Measurements from ENCODE around the gene SLIT1.

SLIT1 gene

DNA sequence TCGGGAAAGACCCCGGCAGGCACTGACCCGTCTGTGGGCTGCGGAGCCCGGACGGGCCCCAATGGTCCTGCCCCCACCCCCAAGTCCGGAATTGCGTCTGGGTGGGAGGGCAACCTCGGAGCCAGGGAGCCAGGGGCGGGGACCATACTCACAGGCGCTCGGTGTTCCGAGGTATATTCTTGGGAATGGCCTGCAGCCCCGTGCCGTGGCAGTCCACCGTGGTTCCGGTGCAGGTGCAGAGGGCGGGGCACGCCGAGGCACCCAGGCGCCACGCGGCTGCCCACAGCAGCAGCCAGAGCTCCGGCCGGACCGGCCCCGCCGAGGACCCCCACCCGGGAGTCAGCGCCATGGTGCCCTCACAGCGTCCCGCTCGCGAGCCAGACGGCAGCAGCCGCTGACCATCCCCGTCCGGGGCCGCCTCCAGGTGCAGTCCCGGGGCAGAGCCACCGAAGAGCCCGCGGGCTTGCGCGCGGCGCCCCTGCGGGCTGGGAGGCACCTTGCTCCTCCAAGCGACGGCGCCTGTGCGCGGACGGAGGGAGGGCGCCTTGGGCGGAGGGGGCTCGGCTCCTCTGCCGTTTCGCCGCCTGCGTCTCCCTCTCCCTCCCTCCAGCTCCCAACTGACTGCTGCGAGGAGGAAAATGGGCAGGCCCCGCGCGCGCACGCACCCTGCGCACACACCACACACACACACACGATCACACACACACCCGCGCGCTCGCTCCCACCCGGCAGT lies at the start of gene SLIT1:
SLIT1 (minus strand) TSS at position 634 of the 733 bp plus-strand sequence; CDS start at position 349, 285 bp downstream.
- no peak for DNase-seq

DNA sequence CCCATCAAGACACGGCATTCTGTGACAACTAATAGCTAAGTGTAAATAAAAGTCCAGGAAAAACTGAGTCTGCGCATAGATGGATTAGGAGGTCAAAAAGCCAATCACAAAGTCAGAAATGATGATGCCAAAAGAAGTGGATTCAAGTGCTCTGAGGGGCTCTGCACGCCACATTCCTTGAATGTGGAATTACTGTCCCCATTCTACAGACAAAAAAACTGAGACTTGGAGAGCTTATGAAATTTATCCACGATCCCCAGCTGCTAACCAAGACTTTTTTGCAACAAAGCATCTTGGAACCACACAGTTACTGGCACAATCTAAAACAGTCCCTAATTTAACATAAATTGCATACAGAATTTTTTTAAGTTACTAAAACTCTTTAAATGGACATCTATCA lies 49.6 kb upstream of the SLIT1 start:
- DNase-seq = no peak

GRCh38 chr10:97234400-97234799 lies 48.6 kb upstream of the SLIT1 start:
- DNase-seq = peak; percentile 10

- no peak for DNase-seq
These were observed 44.4 kb upstream of the SLIT1 start for GRCh38 chr10:97230146-97230545.

- no peak for DNase-seq
These were observed 43.7 kb upstream of the SLIT1 start for GRCh38 chr10:97229322-97230015.

DNA sequence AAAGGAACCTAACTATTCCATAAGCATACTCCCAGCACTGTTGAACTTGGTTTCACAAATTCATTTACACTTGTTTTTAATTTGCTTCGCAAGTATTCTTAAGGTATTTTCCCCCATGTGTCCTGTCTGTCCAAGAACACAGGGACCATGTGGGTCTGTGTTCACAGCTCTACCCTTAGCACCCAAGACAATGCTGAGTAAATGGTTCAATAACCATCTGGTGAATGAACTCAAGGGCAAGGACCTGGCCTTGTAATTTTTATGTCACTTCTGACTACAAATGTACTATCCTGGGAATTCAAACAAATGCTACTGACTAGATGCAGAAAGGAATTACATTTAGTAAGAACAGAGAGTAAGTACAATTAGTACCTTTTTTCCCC lies 43.0 kb upstream of the SLIT1 start:
- no peak for DNase-seq

DNA sequence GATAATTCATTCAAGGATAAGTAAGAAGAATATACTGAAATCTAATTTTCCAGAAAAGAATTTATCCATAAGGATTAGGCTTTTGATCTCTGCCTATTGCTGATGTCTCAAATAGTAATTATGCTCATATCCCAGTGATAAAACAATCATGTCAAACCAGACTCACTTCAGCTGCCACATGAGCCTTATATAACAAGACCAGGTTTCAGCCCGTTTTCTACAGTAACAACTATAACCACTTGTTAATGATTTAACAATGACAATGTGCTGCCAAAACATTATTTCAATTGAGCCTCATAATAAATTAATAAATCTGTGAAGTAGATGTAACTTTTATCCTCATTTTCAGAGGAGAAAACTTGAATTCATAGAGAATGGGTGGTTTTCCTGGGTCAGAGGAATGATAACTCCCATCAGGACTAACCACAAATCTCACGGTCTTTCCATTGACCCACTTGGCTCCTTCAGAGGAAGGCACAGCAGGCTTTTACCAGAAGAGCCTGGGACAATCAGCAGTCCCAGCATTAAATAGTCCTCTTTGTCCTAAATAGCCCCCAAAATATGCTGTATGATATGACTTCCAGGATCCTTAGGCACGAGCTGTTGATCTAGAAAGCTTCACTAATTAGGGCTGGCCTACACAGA lies 42.5 kb upstream of the SLIT1 start:
- no peak for DNase-seq

GRCh38 chr10:97226398-97226797 lies 40.6 kb upstream of the SLIT1 start:
- DNase-seq = no peak

DNA sequence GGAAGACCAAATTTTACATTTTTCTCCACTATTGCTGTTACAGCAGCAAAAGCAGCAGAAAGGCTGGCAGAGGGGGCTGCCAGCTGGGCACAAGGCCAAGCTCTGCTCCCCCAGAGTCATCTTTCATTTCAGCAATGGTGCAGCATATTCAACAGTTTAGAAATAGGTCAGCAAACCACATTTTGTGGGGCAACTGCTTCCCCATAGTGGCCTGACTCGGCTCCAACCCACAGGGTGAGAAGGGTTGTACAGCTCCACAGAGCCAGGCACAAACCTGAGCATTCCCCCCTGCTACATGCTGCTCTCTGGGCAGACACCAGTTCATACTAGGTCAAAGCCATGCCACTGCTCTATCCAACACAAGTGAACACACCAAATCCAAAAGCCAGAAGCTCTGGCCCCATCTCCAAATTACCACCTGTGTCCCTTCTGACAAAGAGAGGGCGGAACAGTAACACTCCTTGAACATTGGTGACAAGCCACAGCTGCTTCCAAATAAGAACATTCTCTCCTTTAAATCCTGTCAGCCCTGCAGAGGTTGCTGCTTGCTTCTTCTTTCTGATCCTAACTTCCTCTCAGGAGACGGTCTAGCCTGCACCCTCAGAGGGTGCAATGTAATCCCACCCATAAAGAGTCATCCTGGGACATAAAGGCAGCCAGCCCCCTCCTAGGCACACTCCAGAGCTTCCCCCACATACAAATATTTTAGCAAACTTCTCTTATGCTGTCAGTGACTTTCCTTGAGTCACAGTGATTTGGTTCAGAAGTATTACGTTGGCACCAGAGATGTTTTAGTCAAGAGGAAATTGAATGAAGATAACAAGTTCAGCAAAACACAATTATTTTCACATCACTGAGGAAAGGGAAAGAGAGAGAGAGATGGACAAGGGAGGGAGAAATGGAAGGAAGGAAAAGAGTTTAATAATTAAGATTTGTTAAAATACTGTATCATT lies 39.0 kb upstream of the SLIT1 start:
- DNase-seq = no peak

GRCh38 chr10:97222326-97222961 lies 36.7 kb upstream of the SLIT1 start:
- DNase-seq = no peak

- DNase-seq = no peak
These were observed 34.6 kb upstream of the SLIT1 start for GRCh38 chr10:97220355-97220754.

DNA sequence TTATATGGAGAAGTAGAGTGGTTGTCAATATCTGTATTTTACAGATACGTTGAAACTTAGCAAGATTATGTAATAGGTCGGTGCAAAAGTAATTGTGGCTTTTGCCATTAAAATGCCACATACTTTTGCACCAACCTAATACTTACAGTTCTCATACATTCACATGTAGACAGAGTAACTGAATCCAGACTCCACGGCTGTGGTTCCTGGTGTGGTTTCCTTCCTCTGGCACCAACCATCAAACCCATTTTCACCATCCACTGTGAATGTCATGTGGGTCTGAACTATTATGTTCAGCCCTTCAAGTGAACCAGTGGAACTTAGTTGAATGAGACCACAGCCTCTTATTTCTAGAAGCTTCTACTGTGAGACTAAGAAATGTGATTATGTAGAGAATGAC lies 31.5 kb upstream of the SLIT1 start:
- DNase-seq = no peak

DNA sequence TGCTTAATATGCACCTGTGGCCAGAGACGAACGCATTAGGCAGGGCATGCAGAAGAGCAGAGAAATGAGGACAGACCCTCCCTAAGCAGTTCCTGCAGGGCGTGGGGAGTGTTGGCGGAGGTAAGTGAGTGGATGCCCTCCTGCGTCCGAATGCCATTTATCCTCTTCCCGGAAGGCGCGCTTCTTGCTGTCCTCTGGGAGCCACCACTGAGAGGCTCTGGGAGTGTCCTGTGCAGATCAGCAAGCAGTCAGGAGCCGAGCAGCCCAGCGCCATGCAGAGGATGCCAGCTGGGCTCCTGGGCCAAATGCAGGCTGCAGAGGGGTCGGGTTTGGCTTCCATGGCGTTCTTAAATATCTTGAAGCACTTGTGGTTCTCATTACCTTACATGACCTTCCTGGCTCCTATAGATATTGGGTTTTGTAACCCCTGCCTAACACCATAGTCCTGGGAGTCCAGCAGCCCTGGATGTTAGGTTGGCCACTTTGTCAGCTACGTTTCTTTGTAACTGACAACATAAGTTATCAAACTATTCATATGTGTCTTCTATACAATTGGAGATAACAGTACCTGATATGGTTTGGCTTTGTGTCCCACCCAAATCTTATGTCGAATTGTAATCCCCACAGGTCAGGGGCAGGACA lies 30.0 kb upstream of the SLIT1 start:
- no peak for DNase-seq

DNA sequence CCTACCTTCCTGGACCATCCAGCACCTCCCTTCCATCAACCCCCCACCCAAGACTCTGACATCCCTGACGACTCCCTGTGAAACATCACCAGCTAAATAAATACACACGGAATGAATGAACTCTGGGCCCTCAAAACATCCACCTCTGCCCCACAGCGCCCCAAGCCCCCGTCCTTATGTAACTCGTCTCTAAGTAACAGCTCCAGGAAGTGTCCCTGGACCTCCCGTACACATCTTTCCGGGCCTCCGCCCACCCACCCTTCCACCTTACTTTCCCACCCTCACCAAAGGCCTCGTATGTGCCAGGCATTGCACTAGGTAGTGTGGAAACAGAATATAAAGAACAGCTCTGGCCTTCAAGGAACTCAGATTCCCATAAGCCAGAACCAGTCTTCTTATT lies 27.7 kb upstream of the SLIT1 start:
- no peak for DNase-seq

- no peak for DNase-seq
These were observed 25.5 kb upstream of the SLIT1 start for GRCh38 chr10:97211229-97211628.

- peak; percentile 22 for DNase-seq
These were observed 24.8 kb upstream of the SLIT1 start for GRCh38 chr10:97210543-97210960.

DNA sequence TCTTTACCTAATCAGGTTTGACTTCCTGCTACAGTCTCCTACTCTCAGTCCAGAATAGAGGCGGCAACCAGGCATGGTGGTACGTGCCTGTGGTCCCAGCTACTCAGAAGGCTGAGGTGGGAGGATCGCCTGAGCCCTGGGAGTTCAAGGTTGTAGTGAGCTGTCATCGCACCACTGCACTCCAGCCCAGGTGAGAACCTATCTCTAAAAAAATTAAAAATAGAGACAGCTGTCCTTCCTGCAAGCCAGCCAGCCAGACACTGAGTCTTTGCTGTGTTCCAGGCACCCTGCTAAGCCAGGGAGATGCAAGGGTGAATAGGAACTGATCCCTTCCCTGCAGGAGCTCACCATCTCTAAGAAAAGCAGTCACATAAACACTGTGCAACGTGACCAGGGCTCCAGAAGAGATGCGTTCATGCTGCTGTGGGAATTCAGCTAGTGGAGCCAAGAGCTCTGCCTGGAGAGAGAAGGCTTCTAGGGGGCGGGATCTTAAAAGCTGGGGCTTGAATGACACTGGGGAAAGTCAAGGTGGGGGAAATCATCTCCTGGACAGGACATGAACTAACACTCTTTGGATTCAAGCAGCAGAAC lies 22.1 kb upstream of the SLIT1 start:
- DNase-seq = no peak

DNA sequence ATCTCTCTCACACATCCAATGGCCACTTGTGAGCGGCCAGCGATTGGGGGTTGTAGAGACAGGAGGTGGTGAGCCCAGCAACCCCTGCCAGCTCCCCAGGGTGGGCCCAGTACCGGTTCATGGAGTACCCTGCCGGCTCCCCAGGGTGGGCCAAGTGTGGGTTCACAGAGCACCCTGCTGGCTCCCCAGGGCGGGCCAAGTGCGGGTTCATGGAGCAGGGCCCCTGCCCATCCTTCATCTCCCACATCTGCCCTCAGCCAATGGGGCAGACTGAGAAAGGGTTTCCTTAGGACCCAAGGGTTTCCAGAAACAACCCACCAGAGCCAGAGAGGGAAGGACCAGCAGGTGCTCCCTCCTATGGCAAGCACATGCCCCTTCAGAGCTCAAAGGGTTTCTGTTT lies 21.4 kb upstream of the SLIT1 start:
- DNase-seq = no peak

GRCh38 chr10:97204826-97205679 lies 19.3 kb upstream of the SLIT1 start:
- no peak for DNase-seq

DNA sequence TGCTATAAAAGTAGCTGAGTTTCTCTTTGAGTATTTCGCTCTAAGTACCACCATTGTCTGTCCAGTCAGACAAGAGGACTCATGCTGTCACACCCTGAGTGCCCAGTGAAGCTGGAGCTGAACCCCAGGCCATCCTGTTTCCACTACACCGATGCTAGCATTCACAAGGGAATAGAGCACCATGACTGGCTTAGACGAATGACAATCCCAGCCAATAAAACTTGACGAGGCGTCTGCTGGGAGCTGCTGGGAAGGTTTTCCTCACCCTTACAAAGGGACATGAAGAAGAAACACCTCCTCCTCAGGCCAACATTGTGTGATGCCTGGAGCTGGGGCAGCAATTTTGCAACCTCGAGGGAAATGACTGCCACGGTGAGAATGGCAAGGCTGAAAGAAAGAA lies 17.5 kb upstream of the SLIT1 start:
- no peak for DNase-seq

DNA sequence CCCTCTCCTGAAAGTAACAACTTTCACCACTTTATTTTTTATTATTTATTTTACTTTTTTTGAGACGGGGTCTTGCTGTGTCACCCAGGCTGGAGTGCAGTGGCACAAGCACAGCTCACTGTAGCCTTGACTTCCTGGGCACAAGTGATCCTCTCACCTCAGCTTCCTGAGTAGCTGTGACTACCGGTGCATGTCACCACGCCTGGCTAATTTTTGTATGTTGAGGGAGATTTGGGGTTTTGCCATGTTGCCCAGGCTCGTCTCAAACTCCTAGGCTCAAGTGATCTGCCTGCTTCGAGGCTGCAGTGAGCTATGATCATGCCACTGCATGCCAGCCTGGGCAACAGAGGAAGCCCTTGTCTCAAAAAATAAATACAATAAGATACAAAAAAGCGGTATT lies 14.9 kb upstream of the SLIT1 start:
- DNase-seq = no peak

Data from NCI-H2107 (cell line).